GM19438 (cell line): ENCODE data around the gene LCN1.

Experiments used
- ATAC-seq: cut with Tn5 transposase; IDR thresholded peaks from one replicate; pipeline ENCODE4 v1.9.1; 2021; ENCODE audit warnings: low read depth; ENCODE audit not compliant: unreplicated experiment

LCN1 gene

GRCh38 chr9:135565636-135566035 is 44.4 kb downstream of the LCN1 start:
- ATAC-seq: no peak

DNA sequence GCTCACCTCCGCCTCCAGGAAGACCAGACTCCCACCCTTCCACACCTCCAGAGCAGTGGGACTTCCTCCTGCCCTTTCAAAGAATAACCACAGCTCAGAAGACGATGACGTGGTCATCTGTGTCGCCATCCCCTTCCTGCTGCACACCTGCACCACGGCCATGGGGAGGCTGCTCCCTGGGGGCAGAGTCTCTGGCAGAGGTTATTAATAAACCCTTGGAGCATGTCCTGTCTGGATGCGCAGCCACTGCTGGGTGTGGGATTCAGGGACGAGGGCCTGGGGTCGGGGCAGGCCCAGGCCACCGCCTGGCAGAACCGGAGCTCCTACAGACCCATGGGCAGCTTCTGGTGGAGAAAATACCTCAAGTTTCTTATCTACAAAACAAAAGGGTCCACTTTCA is 45.3 kb downstream of the LCN1 start:
- ATAC-seq: no peak

GRCh38 chr9:135567311-135567710 is 46.1 kb downstream of the LCN1 start:
- no peak for ATAC-seq

DNA sequence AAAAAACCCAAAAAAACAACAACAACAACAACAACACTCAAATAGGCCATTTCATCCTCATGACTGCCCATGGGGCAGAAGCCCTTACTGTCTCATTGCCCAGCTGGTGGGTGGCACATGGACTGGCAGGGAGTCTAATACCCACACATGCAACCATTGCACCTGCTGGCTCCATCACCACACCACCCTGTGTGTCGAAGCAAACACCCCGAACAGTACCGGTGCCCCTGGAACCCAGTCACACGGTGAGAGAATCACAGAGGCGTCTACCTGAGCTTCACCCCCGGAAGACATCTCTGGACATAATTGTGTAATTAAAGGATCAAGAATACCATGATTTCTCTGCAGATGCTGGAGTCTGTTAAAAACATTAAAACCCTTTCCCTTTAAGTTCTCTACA is 46.8 kb downstream of the LCN1 start:
- ATAC-seq: no peak

GRCh38 chr9:135570456-135570855 is 49.2 kb downstream of the LCN1 start:
- ATAC-seq: no peak

- no peak for ATAC-seq
Observed at GRCh38 chr9:135572233-135572632, 51.0 kb downstream of the LCN1 start.

DNA sequence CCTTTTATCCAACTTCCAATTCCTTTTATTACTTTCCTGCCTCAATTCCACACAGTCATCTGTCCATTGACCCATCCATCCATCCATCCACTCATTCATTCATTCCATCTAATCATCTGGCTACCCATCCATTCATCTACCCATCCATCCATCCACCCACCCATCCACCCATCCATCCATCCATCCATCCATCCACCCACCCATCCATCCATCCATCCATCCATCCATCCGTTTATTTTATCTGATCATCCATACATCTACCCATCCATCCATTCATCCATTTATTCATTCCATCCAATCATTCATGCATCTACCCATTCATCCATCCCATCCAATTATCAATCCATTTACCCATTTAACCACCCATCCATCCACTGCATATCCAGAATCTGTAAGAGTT is 51.9 kb downstream of the LCN1 start:
- no peak for ATAC-seq

GRCh38 chr9:135574331-135574730 is 53.1 kb downstream of the LCN1 start:
- ATAC-seq: no peak

GRCh38 chr9:135574943-135575342 is 53.7 kb downstream of the LCN1 start:
- no peak for ATAC-seq
